NCI-H774 (cell line): ENCODE data around the gene LYZL1.
"Not testable (repeated sequence)": the region's sequence is repeated elsewhere in the genome, so short reads cannot be mapped to it uniquely, and the experiment has no call there.

Experiments used
- DNase-seq: peaks from one replicate; lab custom pipeline; 2025; lab: John Stamatoyannopoulos, UW

LYZL1 gene

DNA sequence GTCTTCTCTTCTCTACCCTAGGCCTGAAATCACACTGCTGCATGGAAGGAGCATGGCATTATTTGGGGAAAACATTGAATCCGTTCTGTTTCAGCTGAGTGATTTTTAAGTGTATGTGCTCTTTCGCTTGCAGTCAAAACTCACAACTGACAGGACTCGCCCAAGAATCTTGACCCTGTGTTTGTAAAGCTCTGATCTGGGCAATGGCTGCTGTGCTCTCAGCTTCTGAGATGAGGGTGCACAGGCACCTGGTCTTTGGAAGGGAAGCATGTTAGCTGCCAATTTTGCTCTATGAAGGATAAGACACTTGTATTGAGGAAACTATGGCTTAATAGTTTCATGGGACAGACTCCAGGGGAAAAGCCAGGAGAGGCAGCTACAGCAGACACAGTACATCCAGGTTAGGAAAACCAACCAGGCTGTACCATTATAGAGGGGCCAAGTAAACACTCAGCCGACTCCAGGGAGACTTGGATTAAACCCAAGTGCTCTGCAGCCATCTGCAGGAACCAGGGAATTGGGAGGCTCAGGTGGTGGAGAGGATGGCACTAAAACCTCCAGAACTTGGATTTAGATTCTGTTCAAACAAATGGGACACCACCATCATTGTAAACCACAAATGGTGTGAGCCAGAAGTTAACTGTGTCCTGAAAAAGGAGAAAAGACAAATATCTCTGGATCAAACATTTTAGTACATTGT is 43.3 kb downstream of the LYZL1 start:
- DNase-seq: peak; percentile 1

DNA sequence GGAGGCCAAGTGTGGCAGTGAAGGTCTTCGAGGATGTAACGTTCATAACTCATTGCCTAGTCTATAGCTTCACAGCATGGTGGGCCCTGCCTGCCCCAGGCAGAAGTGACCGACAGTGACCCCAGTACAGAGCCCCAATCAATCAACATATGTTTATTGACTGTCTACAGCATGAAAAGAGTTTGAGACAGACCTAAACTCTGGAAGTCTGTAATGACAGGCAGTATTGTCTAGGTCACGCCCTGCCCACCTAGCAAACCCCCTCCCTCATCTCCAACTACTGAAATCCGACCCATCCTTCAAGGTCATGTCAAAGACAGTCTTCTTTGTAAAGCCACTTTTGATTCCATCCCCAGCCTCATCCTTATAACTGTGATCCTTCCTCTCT is 43.9 kb downstream of the LYZL1 start:
- DNase-seq: no peak

DNA sequence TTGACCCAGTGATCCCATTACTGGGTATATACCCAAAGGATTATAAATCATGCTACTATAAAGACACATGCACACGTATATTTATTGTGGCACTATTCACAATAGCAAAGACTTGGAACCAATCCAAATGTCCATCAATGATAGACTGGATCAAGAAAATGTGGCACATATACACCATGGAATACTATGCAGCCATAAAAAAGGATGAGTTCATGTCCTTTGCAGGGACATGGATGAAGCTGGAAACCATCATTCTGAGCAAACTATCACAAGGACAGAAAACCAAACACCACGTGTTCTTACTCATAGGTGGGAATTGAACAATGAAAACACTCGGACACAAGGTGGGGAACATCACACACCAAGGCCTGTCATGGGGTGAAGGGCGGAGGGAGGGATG is 48.7 kb downstream of the LYZL1 start:
- not testable (repeated sequence) for DNase-seq

- DNase-seq: no peak
Measured at GRCh38 chr10:29343607-29344038, 54.8 kb downstream of the LYZL1 start.

DNA sequence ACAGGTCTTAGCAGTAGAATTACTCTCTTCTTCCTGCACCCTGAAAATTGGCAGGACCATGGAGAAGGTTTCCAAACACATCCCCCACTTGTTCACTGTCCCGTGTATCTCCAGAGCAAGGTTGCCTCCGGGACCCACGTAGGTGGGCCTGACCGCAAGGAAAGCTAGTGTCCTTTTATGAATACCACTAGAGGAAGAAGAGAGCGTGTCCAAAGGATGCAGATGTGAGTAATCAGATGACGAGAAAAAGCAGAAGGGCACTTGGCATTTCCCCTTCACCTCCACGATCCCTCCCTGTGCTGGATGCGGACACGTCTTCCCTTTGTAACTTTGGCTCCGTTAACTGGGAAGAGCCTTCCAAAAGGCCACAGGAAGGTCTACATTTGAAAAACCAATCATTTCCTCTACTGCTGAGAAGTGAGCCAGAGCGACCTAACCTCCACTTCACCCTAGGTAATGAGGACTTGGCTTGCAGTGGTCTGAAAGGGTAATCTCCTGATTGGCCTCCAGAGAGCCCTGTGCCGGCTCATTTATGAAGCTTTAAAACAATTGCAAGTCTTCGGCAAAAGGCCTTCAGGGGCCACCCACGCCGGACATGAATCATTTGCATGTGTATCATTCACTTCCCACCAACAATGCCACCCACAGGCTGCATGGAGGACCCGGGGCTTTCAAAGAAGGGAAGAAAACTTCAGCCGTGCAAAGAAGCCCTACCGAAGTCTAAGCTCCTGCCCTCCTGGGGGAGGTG is 55.4 kb downstream of the LYZL1 start:
- no peak for DNase-seq

- no peak for DNase-seq
Measured at GRCh38 chr10:29345144-29345909, 56.5 kb downstream of the LYZL1 start.

DNA sequence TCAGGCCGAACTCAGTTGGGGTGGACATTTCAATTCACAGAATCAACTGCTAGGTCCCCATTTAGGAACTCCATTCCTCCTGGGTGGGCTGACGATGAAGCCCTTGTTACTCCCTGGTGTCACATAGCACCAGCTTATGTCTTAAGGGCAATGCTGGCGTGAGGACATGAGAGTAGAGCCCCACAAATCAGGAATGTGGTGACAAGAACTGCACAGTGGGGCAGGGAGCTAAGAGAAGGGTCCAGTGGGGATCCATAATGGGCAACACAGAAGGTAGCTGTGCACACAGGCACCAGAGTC is 57.0 kb downstream of the LYZL1 start:
- DNase-seq: no peak

GRCh38 chr10:29346296-29347001 is 57.6 kb downstream of the LYZL1 start:
- no peak for DNase-seq

DNA sequence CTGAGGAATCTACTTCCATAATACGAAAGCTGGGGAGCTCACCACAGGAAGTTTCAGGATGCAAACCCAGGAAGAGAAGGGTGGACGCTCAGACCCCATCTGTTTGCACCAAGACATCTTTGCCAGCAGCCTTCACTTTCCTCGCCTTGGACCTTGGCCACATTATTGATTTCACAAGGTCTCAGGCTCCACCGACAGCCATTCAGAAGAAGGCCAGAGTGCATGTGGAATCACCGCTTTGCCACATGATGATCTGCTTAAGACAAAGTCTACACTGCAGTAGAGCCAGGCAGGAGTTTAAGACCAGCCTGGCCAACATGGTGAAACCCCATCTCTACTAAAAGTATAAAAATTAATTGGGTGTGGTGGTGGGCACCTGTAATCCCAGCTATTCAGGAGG is 60.0 kb downstream of the LYZL1 start:
- no peak for DNase-seq

GRCh38 chr10:29353305-29353704 is 64.4 kb downstream of the LYZL1 start:
- DNase-seq: no peak

- DNase-seq: no peak
Measured at GRCh38 chr10:29353887-29354561, 65.2 kb downstream of the LYZL1 start.

DNA sequence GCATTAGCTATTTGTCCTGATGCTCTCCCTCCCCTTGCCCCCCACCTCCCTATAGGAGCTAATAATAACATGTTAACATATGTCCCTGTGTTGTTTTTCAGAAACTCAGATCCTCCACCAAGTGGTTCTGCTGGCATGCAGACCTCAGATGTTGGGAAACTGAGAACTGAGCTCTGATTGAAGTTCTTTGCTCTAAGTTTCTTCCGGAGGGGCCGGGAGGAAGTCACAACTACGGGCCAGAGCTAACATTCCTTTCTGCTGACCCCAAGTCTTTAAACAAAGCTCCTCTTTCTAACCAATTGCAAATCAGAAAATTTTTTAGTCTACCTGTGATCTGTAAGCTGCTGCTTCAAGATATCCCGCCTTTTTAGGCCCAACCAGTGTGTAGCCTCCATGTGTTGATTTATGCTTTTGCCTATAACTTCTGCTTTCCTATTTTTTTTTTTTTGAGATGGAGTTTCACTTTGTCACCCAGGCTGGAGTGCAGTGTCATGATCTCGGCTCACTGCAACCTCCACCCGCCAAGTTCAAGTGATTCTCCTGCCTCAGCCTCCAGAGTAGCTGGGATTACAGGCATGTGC is 66.6 kb downstream of the LYZL1 start:
- no peak for DNase-seq

DNA sequence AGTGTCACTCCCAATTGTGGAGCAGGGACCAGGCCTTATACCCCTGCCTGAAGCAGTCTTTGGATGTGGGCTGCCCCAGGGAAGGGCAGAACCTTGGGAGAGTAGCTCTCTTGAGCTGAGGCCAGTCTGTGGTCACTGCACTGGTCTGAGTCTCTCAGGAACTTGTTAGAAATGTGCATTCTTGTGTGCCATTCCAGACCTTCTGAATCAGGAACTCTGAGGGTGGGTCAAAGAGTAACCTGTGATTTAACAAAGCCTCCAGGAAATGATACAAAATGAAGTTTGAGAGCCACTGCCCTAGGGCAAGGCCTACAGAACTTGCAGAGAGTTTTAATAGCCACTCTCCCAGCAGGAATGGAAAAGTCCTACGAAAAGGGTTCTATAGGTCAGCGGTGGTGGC is 68.1 kb downstream of the LYZL1 start:
- no peak for DNase-seq

- no peak for DNase-seq
Measured at GRCh38 chr10:29358010-29358616, 69.2 kb downstream of the LYZL1 start.

DNA sequence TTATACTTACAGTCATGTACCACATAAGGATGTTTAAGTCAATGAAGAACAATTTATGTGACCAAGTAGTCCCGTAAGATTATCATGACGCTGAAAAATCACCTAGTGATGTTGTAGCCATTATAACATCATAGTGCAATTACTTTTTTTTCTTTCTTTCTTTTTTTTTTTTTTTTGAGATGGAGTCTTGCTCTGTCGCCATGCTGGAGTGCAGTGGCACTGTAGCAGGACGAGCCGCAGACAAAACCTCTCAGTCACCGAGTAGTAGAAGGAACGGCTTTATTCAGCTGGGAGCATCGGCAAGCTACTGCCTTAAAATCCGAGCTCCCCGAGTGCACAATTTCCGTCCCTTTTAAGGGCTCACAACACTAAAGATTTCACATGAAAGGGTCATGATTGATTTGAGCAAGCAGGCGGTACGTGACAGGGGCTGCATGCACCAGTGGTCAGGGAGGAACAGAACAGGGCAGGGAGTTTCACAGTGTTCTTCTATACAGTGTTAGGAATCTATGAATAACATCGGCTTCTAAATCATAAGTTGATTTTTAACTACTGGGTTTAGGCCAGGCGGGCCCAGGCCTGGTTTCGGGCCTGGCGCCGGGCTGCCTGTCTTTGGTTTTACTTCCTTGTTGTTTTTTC is 71.5 kb downstream of the LYZL1 start:
- DNase-seq: not testable (repeated sequence)
